ENCODE measurements around the gene ELN. TPM values are rescaled to one million over a fixed set of nuclear protein-coding genes. Genes with fewer than 3 reads are reported as not detected.
"Not testable (repeated sequence)": the region's sequence is repeated elsewhere in the genome, so short reads cannot be mapped to it uniquely, and the experiment has no call there.

The ELN gene
- total RNA-seq (45.2 and 58.1 TPM in 2 replicates), polyA plus RNA-seq (37.7 and 42.5 TPM in 2 replicates)

- Histone ChIP-seq H3K79me2 (no peaks in the 10 kb centered on the region), H3K4me1 (ENCODE audit: insufficient read depth) (peaks cover 35% of the 10 kb centered on the region), H4K20me1 (ENCODE audit: insufficient read depth, poor library complexity, severe bottlenecking) (no peaks in the 10 kb centered on the region), H3K4me2 (peak within 1 kb of the TSS; percentile 73), H2AFZ (no peak within 1 kb of the TSS), H3K9me3 (ENCODE audit: low read depth) (no peaks in the 10 kb centered on the region), H3K9me2 (replicated peaks; ENCODE audit: insufficient read depth) (no peaks in the 10 kb centered on the region), H3K4me3 (no peak within 1 kb of the TSS), H3K36me3 (replicated peaks; ENCODE audit: insufficient read depth, low read depth) (no peaks in the 10 kb centered on the region), H3K27ac (peak within 1 kb of the TSS; percentile 79), H3K27me3 (peaks cover 5% of the 10 kb centered on the region)
- TF ChIP-seq CTCF (IDR thresholded peaks at IDR 0.05; ENCODE audit: poor library complexity) (no peak), EZH2 (IDR thresholded peaks at IDR 0.05; ENCODE audit: borderline replicate concordance) (no peak), EZH2phosphoT487 (IDR thresholded peaks at IDR 0.05; ENCODE audit: low read depth, severe bottlenecking, unreplicated experiment) (no peak)
- 34% methylated on average over 15 of the region's 39 CpGs for WGBS (ENCODE audit: low lambda C conversion rate, missing lambda C conversion rate)
- peak; percentile 73 for DNase-seq (ENCODE audit: low spot score)
These were observed at the start of gene ELN for GRCh38 chr7:74027683-74028320. TSS of gene ELN (plus strand) at chr7:74028173. CDS start at chr7:74028188, 15 bp downstream.

GRCh38 chr7:73978661-73979563 is 49.1 kb upstream of the ELN start:
- no peaks in the 10 kb centered on the region for H3K9me3 ChIP-seq (ENCODE audit: low read depth)
- peak overlapping the region; percentile 73 for H3K27ac ChIP-seq
- DNase-seq (ENCODE audit: low spot score): peak; percentile 83
- H3K79me2 ChIP-seq: no peaks in the 10 kb centered on the region
- TF ChIP-seq EZH2 (IDR thresholded peaks at IDR 0.05; ENCODE audit: borderline replicate concordance) (no peak), EZH2phosphoT487 (IDR thresholded peaks at IDR 0.05; ENCODE audit: low read depth, severe bottlenecking, unreplicated experiment) (no peak), CTCF (IDR thresholded peaks at IDR 0.05; ENCODE audit: poor library complexity) (peak; percentile 46)
- 62% methylated on average over 21 of the region's 24 CpGs for WGBS (ENCODE audit: low lambda C conversion rate, missing lambda C conversion rate)
- peaks cover 25% of the 10 kb centered on the region for H3K4me1 ChIP-seq (ENCODE audit: insufficient read depth)
- no peaks in the 10 kb centered on the region for H3K27me3 ChIP-seq
- H3K4me2 ChIP-seq: no peak overlapping the region
- H2AFZ ChIP-seq: peak overlapping the region; percentile 29
- H3K9me2 ChIP-seq (replicated peaks; ENCODE audit: insufficient read depth): no peaks in the 10 kb centered on the region
- H4K20me1 ChIP-seq (ENCODE audit: insufficient read depth, poor library complexity, severe bottlenecking): no peaks in the 10 kb centered on the region
- H3K36me3 ChIP-seq (replicated peaks; ENCODE audit: insufficient read depth, low read depth): no peaks in the 10 kb centered on the region
- no peak overlapping the region for H3K4me3 ChIP-seq

GRCh38 chr7:73979656-73980055 is 48.3 kb upstream of the ELN start:
- not testable (repeated sequence) for H4K20me1 ChIP-seq (ENCODE audit: insufficient read depth, poor library complexity, severe bottlenecking); H3K9me2 ChIP-seq (replicated peaks; ENCODE audit: insufficient read depth); DNase-seq (ENCODE audit: low spot score); H2AFZ ChIP-seq; H3K9me3 ChIP-seq (ENCODE audit: low read depth); H3K27me3 ChIP-seq; H3K36me3 ChIP-seq (replicated peaks; ENCODE audit: insufficient read depth, low read depth); H3K27ac ChIP-seq; H3K79me2 ChIP-seq; H3K4me3 ChIP-seq; H3K4me2 ChIP-seq
- 97% methylated on average over 9 of the region's 9 CpGs for WGBS (ENCODE audit: low lambda C conversion rate, missing lambda C conversion rate)
- peaks cover 25% of the 10 kb centered on the region for H3K4me1 ChIP-seq (ENCODE audit: insufficient read depth)

GRCh38 chr7:73980206-73980605 is 47.8 kb upstream of the ELN start:
- Histone ChIP-seq H3K36me3 (replicated peaks; ENCODE audit: insufficient read depth, low read depth) (no peaks in the 10 kb centered on the region), H3K27me3 (no peaks in the 10 kb centered on the region), H4K20me1 (ENCODE audit: insufficient read depth, poor library complexity, severe bottlenecking) (no peaks in the 10 kb centered on the region), H3K4me1 (ENCODE audit: insufficient read depth) (peaks cover 25% of the 10 kb centered on the region), H3K27ac (no peak overlapping the region), H3K4me2 (no peak overlapping the region), H3K79me2 (no peaks in the 10 kb centered on the region), H3K9me2 (replicated peaks; ENCODE audit: insufficient read depth) (no peaks in the 10 kb centered on the region), H3K4me3 (no peak overlapping the region), H2AFZ (no peak overlapping the region), H3K9me3 (ENCODE audit: low read depth) (no peaks in the 10 kb centered on the region)
- 81% methylated on average over 6 of the region's 6 CpGs for WGBS (ENCODE audit: low lambda C conversion rate, missing lambda C conversion rate)
- TF ChIP-seq EZH2 (IDR thresholded peaks at IDR 0.05; ENCODE audit: borderline replicate concordance) (no peak), CTCF (IDR thresholded peaks at IDR 0.05; ENCODE audit: poor library complexity) (no peak), EZH2phosphoT487 (IDR thresholded peaks at IDR 0.05; ENCODE audit: low read depth, severe bottlenecking, unreplicated experiment) (no peak)
- no peak for DNase-seq (ENCODE audit: low spot score)

All from hepatocyte (in vitro differentiated cells).